Memory B cell (primary cell): Measurements from ENCODE around the gene ZNF775.
A peak's percentile ranks its signal among the peaks of the same experiment; 100 is the strongest.

ENCODE experiments used
- ATAC-seq: fragments of 150-1000 bp; cut with Tn5 transposase; 2 replicates; pipeline ENCODE4 v1.10.0; 2021; ENCODE audit warnings: low read depth, mild to moderate bottlenecking, moderate library complexity
- DNase-seq, 2 donors: peaks; one replicate each; pipeline ENCODE4 v3.0.0; 2022; ENCODE audit warnings: low spot score in 2 of 2
- H3K27ac Mint-ChIP-seq: one replicate; pipeline ENCODE4 v1.8.0; 2022; ENCODE audit warnings: mild to moderate bottlenecking, moderate library complexity, mixed read lengths
- H3K27me3 Mint-ChIP-seq: one replicate; pipeline ENCODE4 v1.8.0; 2022; ENCODE audit warnings: mixed read lengths
- H3K36me3 Mint-ChIP-seq: one replicate; pipeline ENCODE4 v1.8.0; 2022; ENCODE audit warnings: mild to moderate bottlenecking, mixed read lengths
- H3K4me1 Mint-ChIP-seq: one replicate; pipeline ENCODE4 v1.8.0; 2022; ENCODE audit warnings: mixed read lengths
- H3K4me3 Mint-ChIP-seq: one replicate; pipeline ENCODE4 v1.8.0; 2022; ENCODE audit warnings: mild to moderate bottlenecking, moderate library complexity, mixed read lengths
- H3K9me3 Mint-ChIP-seq: one replicate; pipeline ENCODE4 v1.8.0; 2022; ENCODE audit warnings: mixed read lengths

Gene ZNF775

GRCh38 chr7:150421831-150422230 lies 42.7 kb downstream of the ZNF775 start:
- H3K36me3 Mint-ChIP-seq: no peaks in the 10 kb centered on the region
- DNase-seq (no peak), ATAC-seq (no peak)
- H3K4me3 Mint-ChIP-seq: no peak overlapping the region
- H3K4me1 Mint-ChIP-seq: peaks cover 5% of the 10 kb centered on the region
- no peaks in the 10 kb centered on the region for H3K9me3 Mint-ChIP-seq
- no peak overlapping the region for H3K27ac Mint-ChIP-seq
- peaks cover 2% of the 10 kb centered on the region for H3K27me3 Mint-ChIP-seq

GRCh38 chr7:150425670-150426069 lies 46.5 kb downstream of the ZNF775 start:
- H3K27ac Mint-ChIP-seq: no peak overlapping the region
- H3K4me3 Mint-ChIP-seq: no peak overlapping the region
- no peak for DNase-seq
- peaks cover 9% of the 10 kb centered on the region for H3K27me3 Mint-ChIP-seq
- no peak for ATAC-seq
- peaks cover 11% of the 10 kb centered on the region for H3K4me1 Mint-ChIP-seq
- no peaks in the 10 kb centered on the region for H3K9me3 Mint-ChIP-seq
- H3K36me3 Mint-ChIP-seq: no peaks in the 10 kb centered on the region

- H3K4me3 Mint-ChIP-seq: no peak overlapping the region
- H3K4me1 Mint-ChIP-seq: peaks cover 24% of the 10 kb centered on the region
- no peak for DNase-seq
- H3K36me3 Mint-ChIP-seq: no peaks in the 10 kb centered on the region
- H3K27ac Mint-ChIP-seq: no peak overlapping the region
- peaks cover 7% of the 10 kb centered on the region for H3K27me3 Mint-ChIP-seq
- ATAC-seq: no peak
- H3K9me3 Mint-ChIP-seq: no peaks in the 10 kb centered on the region
Measured at GRCh38 chr7:150428671-150429451, 49.7 kb downstream of the ZNF775 start.

- Mint-ChIP-seq H3K36me3 (no peaks in the 10 kb centered on the region), H3K9me3 (no peaks in the 10 kb centered on the region), H3K4me1 (peaks cover 31% of the 10 kb centered on the region), H3K4me3 (no peak overlapping the region), H3K27me3 (peaks cover 7% of the 10 kb centered on the region), H3K27ac (no peak overlapping the region)
- DNase-seq (no peak), ATAC-seq (no peak)
Measured at GRCh38 chr7:150429699-150430098, 50.6 kb downstream of the ZNF775 start.

GRCh38 chr7:150430465-150431085 lies 51.4 kb downstream of the ZNF775 start:
- peaks cover 7% of the 10 kb centered on the region for H3K27me3 Mint-ChIP-seq
- H3K9me3 Mint-ChIP-seq: no peaks in the 10 kb centered on the region
- H3K4me1 Mint-ChIP-seq: peaks cover 40% of the 10 kb centered on the region
- no peak overlapping the region for H3K27ac Mint-ChIP-seq
- ATAC-seq: no peak
- DNase-seq: no peak
- no peaks in the 10 kb centered on the region for H3K36me3 Mint-ChIP-seq
- H3K4me3 Mint-ChIP-seq: no peak overlapping the region

GRCh38 chr7:150431839-150432658 lies 52.9 kb downstream of the ZNF775 start:
- DNase-seq (no peak), ATAC-seq (no peak)
- no peaks in the 10 kb centered on the region for H3K9me3 Mint-ChIP-seq
- peak overlapping the region; percentile 100 for H3K27ac Mint-ChIP-seq
- peaks cover 7% of the 10 kb centered on the region for H3K27me3 Mint-ChIP-seq
- H3K36me3 Mint-ChIP-seq: no peaks in the 10 kb centered on the region
- no peak overlapping the region for H3K4me3 Mint-ChIP-seq
- H3K4me1 Mint-ChIP-seq: peaks cover 47% of the 10 kb centered on the region

GRCh38 chr7:150432915-150433892 lies 54.1 kb downstream of the ZNF775 start:
- DNase-seq (no peak), ATAC-seq (no peak)
- H3K36me3 Mint-ChIP-seq: no peaks in the 10 kb centered on the region
- no peaks in the 10 kb centered on the region for H3K9me3 Mint-ChIP-seq
- H3K4me3 Mint-ChIP-seq: peak overlapping the region; percentile 93
- H3K4me1 Mint-ChIP-seq: peaks cover 43% of the 10 kb centered on the region
- H3K27ac Mint-ChIP-seq: peak overlapping the region; percentile 100
- H3K27me3 Mint-ChIP-seq: peaks cover 3% of the 10 kb centered on the region

- H3K27ac Mint-ChIP-seq: peak overlapping the region; percentile 100
- peak overlapping the region; percentile 93 for H3K4me3 Mint-ChIP-seq
- ATAC-seq (no peak), DNase-seq (no peak)
- no peaks in the 10 kb centered on the region for H3K9me3 Mint-ChIP-seq
- peaks cover 41% of the 10 kb centered on the region for H3K4me1 Mint-ChIP-seq
- H3K36me3 Mint-ChIP-seq: no peaks in the 10 kb centered on the region
- peaks cover 3% of the 10 kb centered on the region for H3K27me3 Mint-ChIP-seq
Measured at GRCh38 chr7:150434240-150434639, 55.1 kb downstream of the ZNF775 start.

GRCh38 chr7:150435047-150435389 lies 55.9 kb downstream of the ZNF775 start:
- Mint-ChIP-seq H3K36me3 (no peaks in the 10 kb centered on the region), H3K9me3 (no peaks in the 10 kb centered on the region), H3K4me3 (no peak overlapping the region), H3K27ac (peak overlapping the region; percentile 100), H3K4me1 (peaks cover 47% of the 10 kb centered on the region), H3K27me3 (no peaks in the 10 kb centered on the region)
- ATAC-seq (no peak), DNase-seq (no peak)

- peaks cover 47% of the 10 kb centered on the region for H3K4me1 Mint-ChIP-seq
- H3K27me3 Mint-ChIP-seq: no peaks in the 10 kb centered on the region
- H3K9me3 Mint-ChIP-seq: no peaks in the 10 kb centered on the region
- H3K4me3 Mint-ChIP-seq: peak overlapping the region; percentile 64
- H3K36me3 Mint-ChIP-seq: no peaks in the 10 kb centered on the region
- DNase-seq (peak; percentile 84 to 87), ATAC-seq (peak; percentile 91)
- H3K27ac Mint-ChIP-seq: peak overlapping the region; percentile 100
Measured at GRCh38 chr7:150435390-150436073, 56.4 kb downstream of the ZNF775 start.

- Mint-ChIP-seq H3K4me1 (peaks cover 24% of the 10 kb centered on the region), H3K36me3 (peaks cover 13% of the 10 kb centered on the region), H3K9me3 (peaks cover 5% of the 10 kb centered on the region), H3K4me3 (no peak overlapping the region), H3K27ac (no peak overlapping the region), H3K27me3 (no peaks in the 10 kb centered on the region)
- DNase-seq: no peak
- ATAC-seq: no peak
Measured at GRCh38 chr7:150439967-150440366, 60.8 kb downstream of the ZNF775 start.

GRCh38 chr7:150441524-150441923 lies 62.4 kb downstream of the ZNF775 start:
- Mint-ChIP-seq H3K27ac (no peak overlapping the region), H3K36me3 (peaks cover 13% of the 10 kb centered on the region), H3K4me1 (peaks cover 15% of the 10 kb centered on the region), H3K27me3 (no peaks in the 10 kb centered on the region), H3K9me3 (peaks cover 5% of the 10 kb centered on the region), H3K4me3 (no peak overlapping the region)
- DNase-seq (no peak), ATAC-seq (no peak)

- H3K27me3 Mint-ChIP-seq: no peaks in the 10 kb centered on the region
- H3K9me3 Mint-ChIP-seq: peaks cover 5% of the 10 kb centered on the region
- ATAC-seq (no peak), DNase-seq (no peak)
- H3K4me3 Mint-ChIP-seq: no peak overlapping the region
- peaks cover 12% of the 10 kb centered on the region for H3K4me1 Mint-ChIP-seq
- H3K27ac Mint-ChIP-seq: no peak overlapping the region
- peaks cover 13% of the 10 kb centered on the region for H3K36me3 Mint-ChIP-seq
Measured at GRCh38 chr7:150442811-150443210, 63.7 kb downstream of the ZNF775 start.
